GM19035 (cell line): Measurements from ENCODE around the gene GTF2IRD1.
A peak's percentile ranks its signal among the peaks of the same experiment; 100 is the strongest.

ENCODE experiments used
- ATAC-seq: cut with Tn5 transposase; IDR thresholded peaks from one replicate; pipeline ENCODE4 v1.9.1; 2021; ENCODE audit not compliant: unreplicated experiment

The GTF2IRD1 gene

GRCh38 chr7:74583630-74584029 is 129.9 kb downstream of the GTF2IRD1 start:
- ATAC-seq = no peak

GRCh38 chr7:74584160-74584954 is 130.7 kb downstream of the GTF2IRD1 start:
- ATAC-seq = no peak

GRCh38 chr7:74585844-74586243 is 132.1 kb downstream of the GTF2IRD1 start:
- no peak for ATAC-seq

GRCh38 chr7:74586258-74587175 is 132.8 kb downstream of the GTF2IRD1 start:
- ATAC-seq = no peak

- ATAC-seq = peak; percentile 71
These were observed 133.9 kb downstream of the GTF2IRD1 start for GRCh38 chr7:74587435-74588126.

- no peak for ATAC-seq
These were observed 137.1 kb downstream of the GTF2IRD1 start for GRCh38 chr7:74590813-74591212.

GRCh38 chr7:74598558-74598957 is 144.9 kb downstream of the GTF2IRD1 start:
- no peak for ATAC-seq

GRCh38 chr7:74599244-74599643 is 145.5 kb downstream of the GTF2IRD1 start:
- ATAC-seq = no peak

- ATAC-seq = no peak
These were observed 150.8 kb downstream of the GTF2IRD1 start for GRCh38 chr7:74604326-74605020.

GRCh38 chr7:74606101-74606908 is 152.6 kb downstream of the GTF2IRD1 start:
- ATAC-seq = no peak

- ATAC-seq = no peak
These were observed 153.3 kb downstream of the GTF2IRD1 start for GRCh38 chr7:74606909-74607510.

- ATAC-seq = no peak
These were observed 158.5 kb downstream of the GTF2IRD1 start for GRCh38 chr7:74612015-74612829.

- ATAC-seq = no peak
These were observed 162.5 kb downstream of the GTF2IRD1 start for GRCh38 chr7:74615933-74616780.

GRCh38 chr7:74617180-74617744 is 163.6 kb downstream of the GTF2IRD1 start:
- ATAC-seq = no peak

GRCh38 chr7:74619235-74619860 is 165.6 kb downstream of the GTF2IRD1 start:
- no peak for ATAC-seq

- ATAC-seq = no peak
These were observed 168.6 kb downstream of the GTF2IRD1 start for GRCh38 chr7:74622228-74622749.

GRCh38 chr7:74623135-74623534 is 169.4 kb downstream of the GTF2IRD1 start:
- no peak for ATAC-seq
